OCI-LY7 (cell line): ENCODE measurements around the gene DST. TPM values are rescaled to one million over a fixed set of nuclear protein-coding genes. Genes with fewer than 3 reads are reported as not detected.

ENCODE experiments used
- BruUV-seq: library from RNA; stranded (reverse); fragments of 400-500 nt; replicated peaks from 2 replicates; lab custom pipeline; 2021; lab: Mats Ljungman, UMichigan
- CTCF ChIA-PET: fragments of 300-600 bp; sonication (Branson Sonifier 250); formaldehyde crosslinking; loops from one replicate; lab custom pipeline; 2022; ENCODE audit warnings: antibody characterized with exemption; ENCODE audit not compliant: unreplicated experiment; lab: Charles Lee
- POLR2A ChIA-PET: fragments of 300-600 bp; sonication (Branson Sonifier 250); formaldehyde crosslinking; loops from one replicate; lab custom pipeline; 2022; ENCODE audit warnings: antibody characterized with exemption; lab: Charles Lee
- DNase-seq: peaks from one replicate; pipeline ENCODE4 v3.0.0-alpha.2; 2015; ENCODE audit warnings: low spot score
- H2AFZ ChIP-seq: fragments of 200-600 bp; sonication (generic), shearing (Covaris generic); 2 replicates; pipeline ENCODE4 v1.6.1; 2014; ENCODE audit warnings: mild to moderate bottlenecking, antibody characterized with exemption, low read length, moderate library complexity
- H3K27ac ChIP-seq: fragments of 200-600 bp; sonication (generic); 2 replicates; pipeline ENCODE4 v1.5.1; 2014; ENCODE audit warnings: mixed run types, low read depth, mild to moderate bottlenecking, moderate library complexity, low read length, inconsistent platforms; ENCODE audit not compliant: poor library complexity, severe bottlenecking
- H3K36me3 ChIP-seq: fragments of 200-600 bp; sonication (generic); 2 replicates; pipeline ENCODE4 v1.6.1; 2014; ENCODE audit warnings: mild to moderate bottlenecking, antibody characterized with exemption, low read length, moderate library complexity, mixed read lengths; ENCODE audit not compliant: insufficient read depth
- H3K4me1 ChIP-seq: fragments of 200-600 bp; sonication (generic); 2 replicates; pipeline ENCODE4 v1.5.1; 2014; ENCODE audit warnings: mild to moderate bottlenecking, low read length; ENCODE audit not compliant: insufficient read depth, poor library complexity, severe bottlenecking
- H3K4me2 ChIP-seq: fragments of 200-600 bp; sonication (generic); 2 replicates; pipeline ENCODE4 v1.6.1; 2014; ENCODE audit warnings: mild to moderate bottlenecking, low read length
- H3K4me3 ChIP-seq: fragments of 200-600 bp; sonication (generic); 2 replicates; pipeline ENCODE4 v1.5.1; 2014; ENCODE audit warnings: mild to moderate bottlenecking, low read depth, low read length; ENCODE audit not compliant: poor library complexity, severe bottlenecking
- H3K79me2 ChIP-seq: fragments of 200-600 bp; sonication (generic); 2 replicates; pipeline ENCODE4 v1.6.1; 2016; ENCODE audit warnings: low read depth, mild to moderate bottlenecking, low read length, moderate library complexity, mixed read lengths; ENCODE audit not compliant: insufficient read depth
- H3K9me2 ChIP-seq: fragments of 200-600 bp; sonication (generic); 2 replicates; pipeline ENCODE4 v1.6.1; 2016; ENCODE audit warnings: mild to moderate bottlenecking, low read length, mixed read lengths; ENCODE audit not compliant: insufficient read depth
- H3K9me3 ChIP-seq: fragments of 200-600 bp; sonication (generic); 2 replicates; pipeline ENCODE4 v1.6.1; 2014; ENCODE audit warnings: mild to moderate bottlenecking, mixed run types, low read length, mixed read lengths
- H4K20me1 ChIP-seq: fragments of 200-600 bp; sonication (generic); 2 replicates; pipeline ENCODE4 v1.6.1; 2014; ENCODE audit warnings: mild to moderate bottlenecking, antibody characterized with exemption, low read length, moderate library complexity, mixed read lengths; ENCODE audit not compliant: insufficient read depth
- EZH2phosphoT487 ChIP-seq: fragments of 200-600 bp; sonication (generic); IDR thresholded peaks from 2 replicates; pipeline ENCODE4 v1.6.1; 2018; ENCODE audit warnings: low read depth, borderline replicate concordance, mild to moderate bottlenecking, mixed run types, antibody characterized with exemption, low read length, moderate library complexity, mixed read lengths
- intact Hi-C: fragments of 100-400 bp; cut with micrococcal nuclease; formaldehyde crosslinking; loops from one replicate; pipeline ENCODE4 v1.10.0; 2022; ENCODE audit not compliant: unreplicated experiment
- total RNA-seq, 2 experiments: library from RNA; depleted of rRNA in 1 of 2; stranded (reverse); fragments of >200 nt in 1 of 2; shearing (Covaris generic) in 1 of 2; gene quantifications; 2 replicates each; pipeline ENCODE4 v1.2.3, GENCODE V29; 2014 to 2022
- TF ChIP-seq, protein P1 (sequence below): fragments of 200-600 bp; sonication (generic); conservative IDR thresholded peaks from 2 replicates; pipeline ENCODE4 v1.5.1; 2014; ENCODE audit warnings: mild to moderate bottlenecking, antibody characterized with exemption, low read length, moderate library complexity, mixed read lengths

DST gene
- total RNA-seq, 2 experiments from 2014 or later = 8.4 to 19.4 TPM

DNA sequence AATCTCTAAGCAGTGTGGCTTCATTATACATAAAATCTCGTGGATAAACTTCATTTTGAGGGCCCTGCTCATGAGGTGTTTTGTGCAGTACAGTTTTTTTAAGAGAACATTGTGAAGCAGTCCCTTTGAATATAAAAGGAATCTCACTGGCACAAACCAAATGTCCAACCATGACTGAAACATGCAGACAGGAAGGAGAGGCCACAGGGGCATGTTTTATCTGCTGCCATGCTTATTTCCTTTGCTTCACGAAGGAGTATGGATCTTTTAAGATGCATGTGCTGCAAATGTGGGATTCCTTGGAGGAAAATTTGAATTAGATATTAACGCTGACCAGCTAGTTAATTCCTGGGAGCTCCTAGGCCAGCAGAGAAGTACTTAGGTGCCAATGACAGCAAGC lies 192.3 kb downstream of the DST start:
- H3K27ac ChIP-seq = no peak overlapping the region
- no peaks in the 10 kb centered on the region for H3K9me2 ChIP-seq
- H4K20me1 ChIP-seq = no peaks in the 10 kb centered on the region
- DNase-seq = no peak
- TF ChIP-seq, protein P1, sequence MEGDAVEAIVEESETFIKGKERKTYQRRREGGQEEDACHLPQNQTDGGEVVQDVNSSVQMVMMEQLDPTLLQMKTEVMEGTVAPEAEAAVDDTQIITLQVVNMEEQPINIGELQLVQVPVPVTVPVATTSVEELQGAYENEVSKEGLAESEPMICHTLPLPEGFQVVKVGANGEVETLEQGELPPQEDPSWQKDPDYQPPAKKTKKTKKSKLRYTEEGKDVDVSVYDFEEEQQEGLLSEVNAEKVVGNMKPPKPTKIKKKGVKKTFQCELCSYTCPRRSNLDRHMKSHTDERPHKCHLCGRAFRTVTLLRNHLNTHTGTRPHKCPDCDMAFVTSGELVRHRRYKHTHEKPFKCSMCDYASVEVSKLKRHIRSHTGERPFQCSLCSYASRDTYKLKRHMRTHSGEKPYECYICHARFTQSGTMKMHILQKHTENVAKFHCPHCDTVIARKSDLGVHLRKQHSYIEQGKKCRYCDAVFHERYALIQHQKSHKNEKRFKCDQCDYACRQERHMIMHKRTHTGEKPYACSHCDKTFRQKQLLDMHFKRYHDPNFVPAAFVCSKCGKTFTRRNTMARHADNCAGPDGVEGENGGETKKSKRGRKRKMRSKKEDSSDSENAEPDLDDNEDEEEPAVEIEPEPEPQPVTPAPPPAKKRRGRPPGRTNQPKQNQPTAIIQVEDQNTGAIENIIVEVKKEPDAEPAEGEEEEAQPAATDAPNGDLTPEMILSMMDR = no peak
- TF ChIP-seq EZH2phosphoT487 = no peak
- H3K36me3 ChIP-seq = no peaks in the 10 kb centered on the region
- intact Hi-C loops = no loop called here
- BruUV-seq = no TSS peak
- H3K79me2 ChIP-seq = no peaks in the 10 kb centered on the region
- no peaks in the 10 kb centered on the region for H3K4me1 ChIP-seq
- no peak overlapping the region for H3K4me3 ChIP-seq
- ChIA-PET CTCF (no interaction called here), POLR2A (no interaction called here)
- H2AFZ ChIP-seq = no peak overlapping the region
- H3K9me3 ChIP-seq = no peaks in the 10 kb centered on the region
- no peak overlapping the region for H3K4me2 ChIP-seq

DNA sequence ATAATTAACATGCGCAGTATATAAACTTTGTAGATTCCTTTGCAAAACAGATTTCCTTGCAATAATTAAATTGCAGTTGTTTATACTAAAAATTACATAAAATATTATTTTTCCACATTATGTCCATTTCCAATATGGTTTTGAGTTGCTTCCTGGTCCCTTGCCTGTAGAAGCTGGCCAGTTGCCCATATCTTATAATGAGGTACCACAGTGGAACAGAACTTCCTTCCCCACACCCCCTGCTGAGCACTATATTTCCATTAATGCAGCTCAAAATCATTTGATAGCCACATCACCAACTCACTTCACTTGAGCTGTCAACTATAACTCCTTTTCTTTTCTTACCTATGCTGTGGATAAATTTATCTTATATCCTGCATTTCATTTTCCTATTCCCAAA lies 194.6 kb downstream of the DST start:
- CTCF ChIA-PET = no interaction called here
- H3K36me3 ChIP-seq = no peaks in the 10 kb centered on the region
- no peak overlapping the region for H3K4me2 ChIP-seq
- H3K27ac ChIP-seq = no peak overlapping the region
- no peaks in the 10 kb centered on the region for H3K4me1 ChIP-seq
- DNase-seq = no peak
- intact Hi-C loops = no loop called here
- no peak for TF ChIP-seq EZH2phosphoT487
- TF ChIP-seq, protein P1 = no peak
- H3K79me2 ChIP-seq = no peaks in the 10 kb centered on the region
- H3K9me3 ChIP-seq = no peaks in the 10 kb centered on the region
- no peaks in the 10 kb centered on the region for H4K20me1 ChIP-seq
- no TSS peak for BruUV-seq
- POLR2A ChIA-PET = no interaction called here
- no peak overlapping the region for H2AFZ ChIP-seq
- H3K4me3 ChIP-seq = no peak overlapping the region
- H3K9me2 ChIP-seq = no peaks in the 10 kb centered on the region

DNA sequence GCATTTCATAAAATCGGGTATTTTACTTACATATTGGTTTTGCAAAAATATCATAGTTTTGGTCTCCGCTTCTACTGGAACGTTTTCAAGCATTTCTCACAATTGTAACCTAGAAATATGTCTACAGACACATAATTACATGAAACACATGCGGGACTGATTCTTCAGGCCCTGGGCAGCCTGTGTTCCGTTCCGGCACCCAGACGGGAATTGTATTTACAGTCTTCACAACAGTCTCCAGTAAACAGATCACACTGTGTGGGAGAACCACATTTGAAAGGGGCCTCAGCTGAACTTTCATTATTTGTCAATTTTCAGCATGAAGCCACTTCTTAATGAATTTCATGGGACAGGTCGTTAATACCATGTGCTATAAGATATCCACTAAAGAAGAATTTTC lies 196.9 kb downstream of the DST start:
- H4K20me1 ChIP-seq = no peaks in the 10 kb centered on the region
- TF ChIP-seq, protein P1 = no peak
- TF ChIP-seq EZH2phosphoT487 = no peak
- no peak overlapping the region for H3K27ac ChIP-seq
- intact Hi-C loops = no loop called here
- H2AFZ ChIP-seq = no peak overlapping the region
- H3K4me2 ChIP-seq = no peak overlapping the region
- no peak overlapping the region for H3K4me3 ChIP-seq
- H3K9me3 ChIP-seq = no peaks in the 10 kb centered on the region
- ChIA-PET POLR2A (interaction anchor here (0.7 kb wide), 1 partner anchor 125 kb away, joined by 3 read pairs; no protein-coding TSS in a partner anchor), CTCF (no interaction called here)
- BruUV-seq = no TSS peak
- no peaks in the 10 kb centered on the region for H3K79me2 ChIP-seq
- H3K4me1 ChIP-seq = no peaks in the 10 kb centered on the region
- no peaks in the 10 kb centered on the region for H3K9me2 ChIP-seq
- no peak for DNase-seq
- no peaks in the 10 kb centered on the region for H3K36me3 ChIP-seq
